Spinal cord (tissue), 10 donors: ENCODE data around the gene FBXL19. TPM values are rescaled to one million over a fixed set of nuclear protein-coding genes. Genes with fewer than 3 reads are reported as not detected.
"Not testable (repeated sequence)": the region's sequence is repeated elsewhere in the genome, so short reads cannot be mapped to it uniquely, and the experiment has no call there.

Experiments
- DNase-seq, 6 donors: peaks; one replicate each; pipeline versions ENCODE4 v3.0.0 to v3.0.0-alpha.2; 2013 to 2015; ENCODE audit warnings: low spot score in 6 of 6, low read depth in 4 of 6
- H3K27ac ChIP-seq: one replicate; pipeline ENCODE4 v1.5.1; 2013; ENCODE audit warnings: low read depth, low read length, control low read depth
- H3K27me3 ChIP-seq: one replicate; pipeline ENCODE4 v1.6.1; 2013; ENCODE audit warnings: low read length; ENCODE audit not compliant: control insufficient read depth, insufficient read depth
- H3K36me3 ChIP-seq: one replicate; pipeline ENCODE4 v1.6.1; 2013; ENCODE audit warnings: low read length; ENCODE audit not compliant: control insufficient read depth, insufficient read depth
- H3K4me1 ChIP-seq: one replicate; pipeline ENCODE4 v1.6.1; 2013; ENCODE audit warnings: low read length; ENCODE audit not compliant: control insufficient read depth, insufficient read depth
- H3K4me3 ChIP-seq: one replicate; pipeline ENCODE4 v1.5.1; 2013; ENCODE audit warnings: low read depth, low read length, control low read depth
- H3K9me3 ChIP-seq: one replicate; pipeline ENCODE4 v1.6.1; 2013; ENCODE audit warnings: low read length; ENCODE audit not compliant: control insufficient read depth, insufficient read depth
- WGBS: methylation state at CpG from one replicate; pipeline ENCODE4 v1.1.5; 2013; ENCODE audit warnings: missing lambda C conversion rate; ENCODE audit not compliant: insufficient coverage; 5-methylcytosine and 5-hydroxymethylcytosine counted together
- polyA plus RNA-seq, 2 donors: library from polyadenylated mRNA; unstranded; fragments of 120-200 nt; gene quantifications; one replicate each; pipeline ENCODE4 v1.2.1, GENCODE V29; 2013; ENCODE audit not compliant: insufficient read length in 2 of 2
- total RNA-seq, 2 donors: library from RNA; depleted of rRNA in 1 of 2; stranded (reverse); fragments of 120-200 nt in 1 of 2; fragments of >200 nt in 1 of 2; gene quantifications; one replicate each; pipeline versions ENCODE4 v1.2.3 to v1.2.4, GENCODE V29; 2013 to 2014
- donor health status: healthy.

FBXL19 gene
- total and polyA plus RNA-seq, 4 donors, result 15.8 to 90.1 (median 55.2) TPM

DNA sequence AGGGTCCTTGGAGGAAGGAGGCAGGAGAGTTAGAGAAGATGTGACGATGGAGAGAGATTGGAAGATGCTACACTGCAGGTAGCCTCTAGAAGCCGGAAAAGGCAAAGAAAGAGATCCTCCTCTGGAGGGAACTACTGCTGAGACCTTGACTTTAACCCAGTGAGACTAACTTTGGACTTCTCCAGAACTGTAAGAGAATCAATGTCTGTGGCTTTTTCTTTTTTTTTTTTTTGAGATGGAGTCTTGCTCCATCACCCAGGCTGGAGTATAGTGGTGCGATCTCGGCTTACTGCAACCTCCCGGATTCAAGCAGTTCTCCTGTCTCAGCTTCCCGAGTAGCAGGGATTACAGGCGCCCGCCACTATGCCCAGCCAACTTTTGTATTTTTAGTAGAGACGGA, 38.2 kb upstream of the FBXL19 start:
- Histone ChIP-seq H3K9me3 (no peaks in the 10 kb centered on the region), H3K27me3 (no peaks in the 10 kb centered on the region), H3K4me3 (no peak overlapping the region), H3K36me3 (peaks cover 81% of the 10 kb centered on the region), H3K4me1 (no peaks in the 10 kb centered on the region), H3K27ac (no peak overlapping the region)
- 96% methylated on average over 6 of the region's 9 CpGs for WGBS
- DNase-seq, result no peak

- Histone ChIP-seq H3K27me3 (no peaks in the 10 kb centered on the region), H3K27ac (no peak overlapping the region), H3K9me3 (no peaks in the 10 kb centered on the region), H3K36me3 (peaks cover 82% of the 10 kb centered on the region), H3K4me1 (no peaks in the 10 kb centered on the region), H3K4me3 (no peak overlapping the region)
- WGBS, result 86% methylated on average over 1 of the region's 1 CpG
- no peak for DNase-seq
Measured at GRCh38 chr16:30886145-30886544, 37.2 kb upstream of the FBXL19 start.

DNA sequence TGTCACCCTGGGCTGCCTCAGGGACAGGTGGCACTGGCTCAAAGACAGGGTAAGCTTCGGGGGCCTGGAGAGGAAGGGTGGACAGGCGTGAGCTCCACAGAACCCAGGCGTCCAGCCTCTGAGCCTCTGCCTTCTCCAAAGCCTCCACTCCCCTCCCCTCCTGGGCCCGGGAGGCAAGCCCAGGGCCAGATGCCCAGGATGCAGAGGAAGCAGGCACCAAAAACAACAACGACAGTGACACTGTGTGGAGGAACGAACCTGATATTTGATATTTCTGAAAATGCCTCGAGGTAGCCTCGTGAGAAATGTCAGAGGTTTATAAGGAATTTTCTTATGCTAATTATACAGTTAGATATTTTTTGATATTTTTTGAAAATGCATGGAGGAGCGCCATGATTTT, 35.4 kb upstream of the FBXL19 start:
- peaks cover 83% of the 10 kb centered on the region for H3K36me3 ChIP-seq
- peaks cover 8% of the 10 kb centered on the region for H3K4me1 ChIP-seq
- no peaks in the 10 kb centered on the region for H3K27me3 ChIP-seq
- DNase-seq, result no peak
- no peaks in the 10 kb centered on the region for H3K9me3 ChIP-seq
- WGBS, result 94% methylated on average over 5 of the region's 9 CpGs
- no peak overlapping the region for H3K4me3 ChIP-seq
- H3K27ac ChIP-seq, result no peak overlapping the region

DNA sequence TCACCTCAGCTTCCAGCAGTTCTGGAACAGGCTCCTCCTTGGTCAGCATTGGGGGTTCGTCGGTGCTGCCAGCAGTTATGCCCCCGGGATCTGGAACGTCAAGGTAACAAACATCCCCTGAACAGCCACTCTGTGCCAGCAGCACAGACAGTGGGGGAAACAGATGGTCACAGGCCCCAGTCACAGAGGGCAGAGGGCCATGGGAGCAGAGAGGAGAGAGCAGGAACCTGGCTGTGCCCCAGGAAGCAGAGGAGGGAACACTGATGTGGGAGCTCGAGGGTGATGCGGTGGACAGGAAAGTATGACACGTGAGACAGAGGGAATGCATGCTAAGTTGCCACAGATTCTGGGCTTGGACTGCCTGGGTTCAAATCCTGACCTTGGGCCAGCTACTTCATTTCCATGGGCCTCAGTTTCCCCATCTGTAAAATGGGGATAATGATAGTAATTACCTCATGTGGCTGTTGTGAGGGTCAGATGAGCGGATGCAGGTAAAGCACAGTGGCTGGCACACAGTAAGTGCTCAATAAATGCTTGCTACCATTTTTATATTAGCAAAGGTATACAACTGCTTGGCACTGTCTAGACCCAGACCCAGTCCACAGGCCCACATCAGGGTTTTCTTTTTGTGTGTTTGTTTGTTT, 34.4 kb upstream of the FBXL19 start:
- WGBS, result 89% methylated on average over 7 of the region's 8 CpGs
- no peak overlapping the region for H3K27ac ChIP-seq
- peaks cover 78% of the 10 kb centered on the region for H3K36me3 ChIP-seq

GRCh38 chr16:30889721-30890120, 33.7 kb upstream of the FBXL19 start:
- H3K4me3 ChIP-seq, result no peak overlapping the region
- peaks cover 71% of the 10 kb centered on the region for H3K36me3 ChIP-seq
- H3K9me3 ChIP-seq, result no peaks in the 10 kb centered on the region
- H3K27me3 ChIP-seq, result no peaks in the 10 kb centered on the region
- WGBS, result 93% methylated on average over 5 of the region's 5 CpGs
- no peak overlapping the region for H3K27ac ChIP-seq
- H3K4me1 ChIP-seq, result peaks cover 20% of the 10 kb centered on the region
- no peak for DNase-seq

More for the DNA sequence above, 34.4 kb upstream of the FBXL19 start:
- DNase-seq, result no peak
- no peak overlapping the region for H3K4me3 ChIP-seq
- no peaks in the 10 kb centered on the region for H3K27me3 ChIP-seq
- peaks cover 14% of the 10 kb centered on the region for H3K4me1 ChIP-seq
- no peaks in the 10 kb centered on the region for H3K9me3 ChIP-seq

DNA sequence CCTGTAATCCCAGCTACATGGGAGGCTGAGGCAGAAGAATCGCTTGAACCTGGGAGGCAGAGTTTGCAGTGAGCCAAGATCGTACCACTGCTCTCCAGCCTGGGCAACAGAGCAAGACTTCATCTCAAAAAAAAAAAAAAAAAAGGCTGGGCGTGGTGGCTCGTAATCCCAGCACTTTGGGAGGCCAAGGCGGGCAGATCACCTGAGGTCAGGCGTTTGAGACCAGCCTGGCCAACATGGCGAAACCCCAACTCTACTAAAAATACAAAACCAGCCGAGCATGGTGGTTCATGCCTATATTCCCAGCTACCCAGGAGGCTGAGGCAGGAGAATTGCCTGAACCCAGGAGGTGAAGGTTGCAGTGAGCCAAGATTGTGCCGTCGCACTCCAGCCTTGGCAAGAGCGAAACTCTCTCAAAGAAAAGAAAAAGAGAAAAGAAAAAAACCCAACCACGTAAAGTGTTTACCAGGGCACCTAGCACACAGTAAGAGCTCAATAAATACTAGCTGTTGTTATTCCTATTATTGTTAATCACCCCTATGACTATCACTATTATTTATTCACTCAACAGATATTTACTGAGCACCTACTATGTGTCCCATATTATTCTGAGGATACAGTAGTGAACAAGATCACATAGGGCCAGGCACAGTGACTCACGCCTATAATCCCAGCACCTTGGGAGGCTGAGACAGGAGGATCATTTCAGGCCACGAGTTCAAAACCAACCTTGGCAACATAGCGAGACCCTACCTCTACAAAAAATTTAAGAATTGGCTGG, 32.1 kb upstream of the FBXL19 start:
- WGBS, result 96% methylated on average over 4 of the region's 15 CpGs
- not testable (repeated sequence) for H3K27me3 ChIP-seq, H3K9me3 ChIP-seq, H3K27ac ChIP-seq, DNase-seq, H3K4me3 ChIP-seq
- H3K36me3 ChIP-seq, result peaks cover 63% of the 10 kb centered on the region
- peaks cover 29% of the 10 kb centered on the region for H3K4me1 ChIP-seq

GRCh38 chr16:30892670-30893416, 30.5 kb upstream of the FBXL19 start:
- WGBS, result 65% methylated on average over 8 of the region's 20 CpGs
- no peak for DNase-seq
- H3K27ac ChIP-seq, result peak overlapping the region; percentile 80

GRCh38 chr16:30893417-30893743, 30.0 kb upstream of the FBXL19 start:
- Histone ChIP-seq H3K27me3 (no peaks in the 10 kb centered on the region), H3K4me3 (peak overlapping the region; percentile 80), H3K4me1 (peaks cover 37% of the 10 kb centered on the region), H3K27ac (peak overlapping the region; percentile 80), H3K36me3 (peaks cover 42% of the 10 kb centered on the region), H3K9me3 (no peaks in the 10 kb centered on the region)
- DNase-seq, result peak in 1 of 6 donors; percentile 17
- WGBS, result 0% methylated on average over 11 of the region's 11 CpGs

More at GRCh38 chr16:30892670-30893416, 30.5 kb upstream of the FBXL19 start:
- Histone ChIP-seq H3K36me3 (peaks cover 47% of the 10 kb centered on the region), H3K9me3 (no peaks in the 10 kb centered on the region), H3K4me3 (peak overlapping the region; percentile 80), H3K27me3 (no peaks in the 10 kb centered on the region), H3K4me1 (peaks cover 37% of the 10 kb centered on the region)

DNA sequence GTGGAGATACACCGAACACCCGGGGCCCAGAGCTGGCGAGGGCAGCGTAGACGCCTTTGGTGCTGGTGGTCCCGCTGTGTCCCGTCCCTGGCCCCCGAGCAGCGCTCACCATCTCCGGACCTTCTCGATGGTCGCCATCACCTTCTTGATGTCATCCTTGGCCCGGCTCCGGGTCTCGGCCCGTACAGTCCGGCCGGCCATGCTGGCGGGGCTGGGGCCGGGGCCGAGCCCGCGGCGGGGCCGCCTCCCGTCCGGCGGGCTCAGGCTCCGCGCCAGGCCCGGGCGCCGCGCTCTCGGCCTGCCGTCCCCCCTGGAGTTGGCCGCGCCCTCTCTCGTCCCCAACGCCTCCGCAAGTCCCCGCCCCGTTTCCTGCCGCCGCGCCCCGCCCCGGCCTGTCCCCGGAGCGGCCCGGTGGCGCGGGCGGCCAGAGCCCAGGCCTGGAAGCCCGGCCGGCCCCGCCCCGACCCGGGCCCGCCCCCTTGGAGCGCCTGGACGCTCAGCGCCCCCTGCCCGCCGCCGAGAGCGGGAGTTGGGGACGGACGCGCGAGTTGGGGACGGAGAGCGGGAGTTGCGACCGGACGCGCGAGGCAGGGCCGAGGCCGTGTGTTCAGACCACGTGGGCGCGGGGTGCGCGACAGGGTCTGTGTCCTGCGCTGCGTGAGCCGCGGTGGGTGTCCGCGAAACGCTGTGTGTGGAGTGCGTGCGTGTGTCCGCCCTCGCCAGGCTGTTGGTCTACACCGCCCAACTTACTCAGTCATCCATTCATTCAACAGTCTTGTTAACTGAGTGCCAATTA, 29.4 kb upstream of the FBXL19 start, which contains the start of gene BCL7C:
Gene BCL7C, minus strand, starts transcription at position 334 of the 796 bp plus-strand sequence. Its CDS starts 133 bp downstream, at position 201.
- Histone ChIP-seq H3K4me3 (peak within 1 kb of the TSS; percentile 80), H3K9me3 (no peaks in the 10 kb centered on the region), H3K27me3 (no peaks in the 10 kb centered on the region), H3K4me1 (peaks cover 37% of the 10 kb centered on the region), H3K36me3 (peaks cover 36% of the 10 kb centered on the region), H3K27ac (peak within 1 kb of the TSS; percentile 93)
- WGBS, result 0% methylated on average over 92 of the region's 97 CpGs
- DNase-seq, result peak in 4 of 6 donors; percentile 59 to 95 (median 84)
